ENCODE results near the gene TNFAIP8.

Gene TNFAIP8

DNA sequence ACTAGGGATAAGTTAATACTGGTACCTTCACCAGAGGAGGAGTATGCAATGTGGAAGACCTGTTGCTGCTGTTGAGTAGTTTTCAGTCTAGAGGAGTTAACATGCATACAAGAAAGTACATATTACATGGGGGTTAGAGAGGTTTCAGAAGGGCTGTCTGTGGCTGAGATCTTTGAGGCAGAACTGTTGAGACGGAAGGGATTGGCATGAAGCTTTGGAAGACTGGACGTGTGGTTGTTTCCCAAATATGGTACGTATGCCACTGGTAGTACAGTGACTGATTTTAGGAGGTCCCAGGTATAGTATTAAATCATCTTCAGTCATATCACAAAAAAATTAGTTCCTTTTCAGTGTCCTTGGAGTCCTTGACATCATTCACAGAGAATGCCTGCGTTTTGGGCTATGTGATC lies 17.6 kb downstream of the TNFAIP8 start:
- TF ChIP-seq CTCF (IDR thresholded peaks at IDR 0.05; ENCODE audit: borderline replicate concordance, insufficient read depth, low read depth, low read length) = no peak
- H3K4me3 ChIP-seq (ENCODE audit: low read depth, low read length) = no peak overlapping the region

- H3K4me3 ChIP-seq (ENCODE audit: low read depth, low read length) = no peak overlapping the region
- TF ChIP-seq CTCF (IDR thresholded peaks at IDR 0.05; ENCODE audit: borderline replicate concordance, insufficient read depth, low read depth, low read length) = no peak
These were observed 19.1 kb downstream of the TNFAIP8 start for GRCh38 chr5:119374901-119375300.

DNA sequence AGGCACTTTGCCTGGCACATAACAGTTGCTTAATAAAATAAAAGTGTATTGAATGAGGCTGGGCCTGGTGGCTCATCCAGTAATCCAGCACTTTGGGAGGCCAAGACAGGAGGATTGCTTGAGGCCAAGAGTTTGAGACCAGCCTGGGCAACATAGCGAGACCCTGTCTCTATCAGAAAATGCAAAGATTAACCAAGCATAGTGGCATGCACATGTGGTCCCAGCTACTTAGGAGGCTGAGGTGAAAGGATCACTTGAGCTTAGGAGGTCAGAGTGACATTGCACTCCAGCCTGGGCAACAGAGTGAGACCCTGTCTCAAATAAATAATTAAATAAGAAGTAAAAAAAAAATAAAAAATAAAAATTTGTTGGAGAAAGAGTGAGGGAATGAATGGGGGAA lies 21.2 kb downstream of the TNFAIP8 start:
- no peak for TF ChIP-seq CTCF (IDR thresholded peaks at IDR 0.05; ENCODE audit: borderline replicate concordance, insufficient read depth, low read depth, low read length)
- no peak overlapping the region for H3K4me3 ChIP-seq (ENCODE audit: low read depth, low read length)

DNA sequence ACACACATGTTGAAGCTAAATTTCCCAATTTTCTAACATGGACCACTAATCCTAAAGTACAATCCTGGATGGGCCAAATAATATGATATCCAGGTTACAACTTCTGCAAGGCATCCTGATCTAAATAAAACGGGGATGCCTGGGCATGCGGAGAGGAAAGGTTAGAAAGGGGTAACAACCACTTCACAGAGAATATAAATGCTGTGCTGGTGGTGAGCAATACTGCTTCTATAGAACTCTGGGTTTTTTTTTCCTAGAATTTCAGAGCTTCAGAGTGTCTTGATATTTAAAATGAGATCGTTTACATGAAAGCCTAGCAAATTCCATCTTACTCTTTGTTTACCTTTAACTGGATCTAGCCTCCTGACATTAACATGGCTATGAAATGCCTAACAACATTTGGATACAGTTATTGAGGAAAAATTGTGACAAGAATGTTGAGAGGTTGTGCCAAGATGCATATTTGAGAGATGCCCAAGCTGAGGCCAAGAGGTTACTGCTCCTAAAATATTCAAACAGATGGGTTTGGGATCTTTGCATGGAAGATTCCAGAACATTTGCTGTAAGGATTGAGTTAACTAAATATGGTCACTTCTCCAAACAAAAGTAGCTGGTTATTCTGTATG lies 22.4 kb downstream of the TNFAIP8 start:
- no peak overlapping the region for H3K4me3 ChIP-seq (ENCODE audit: low read depth, low read length)
- no peak for TF ChIP-seq CTCF (IDR thresholded peaks at IDR 0.05; ENCODE audit: borderline replicate concordance, insufficient read depth, low read depth, low read length)

- no peak for TF ChIP-seq CTCF (IDR thresholded peaks at IDR 0.05; ENCODE audit: borderline replicate concordance, insufficient read depth, low read depth, low read length)
- H3K4me3 ChIP-seq (ENCODE audit: low read depth, low read length) = no peak overlapping the region
These were observed 23.3 kb downstream of the TNFAIP8 start for GRCh38 chr5:119379096-119379495.

GRCh38 chr5:119379942-119380547 lies 24.2 kb downstream of the TNFAIP8 start:
- no peak overlapping the region for H3K4me3 ChIP-seq (ENCODE audit: low read depth, low read length)
- TF ChIP-seq CTCF (IDR thresholded peaks at IDR 0.05; ENCODE audit: borderline replicate concordance, insufficient read depth, low read depth, low read length) = no peak

DNA sequence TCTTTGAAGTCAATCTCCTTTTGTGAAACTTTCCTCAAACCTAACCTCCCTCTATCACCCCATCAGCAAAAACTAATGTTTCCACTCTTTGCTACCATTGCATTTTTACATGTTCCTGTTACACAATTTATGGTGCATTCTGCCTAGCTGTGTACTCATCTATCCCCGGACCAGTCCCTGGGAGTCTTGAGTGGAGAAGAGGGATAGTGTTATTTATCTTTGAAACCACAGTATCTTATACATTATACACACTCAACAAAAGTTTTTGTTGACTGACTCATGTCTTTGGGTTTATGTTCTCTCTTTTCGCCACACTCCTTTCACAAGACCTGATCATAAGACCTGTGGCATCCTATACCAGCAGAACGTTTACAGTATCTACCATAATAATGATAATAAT lies 26.4 kb downstream of the TNFAIP8 start:
- no peak for TF ChIP-seq CTCF (IDR thresholded peaks at IDR 0.05; ENCODE audit: borderline replicate concordance, insufficient read depth, low read depth, low read length)
- no peak overlapping the region for H3K4me3 ChIP-seq (ENCODE audit: low read depth, low read length)

Measured in GM12875 (cell line).